ENCODE measurements around the gene SMG1. TPM values are rescaled to one million over a fixed set of nuclear protein-coding genes. Genes with fewer than 3 reads are reported as not detected.

The SMG1 gene
- total RNA-seq, 1 experiment from 2014 or later: 96.4 TPM

- H3K9me3 ChIP-seq (ENCODE audit: control insufficient read depth, low read depth, low read length): no peaks in the 10 kb centered on the region
- no peak overlapping the region for H3K23ac ChIP-seq (ENCODE audit: insufficient read length, low read depth, low read length)
- H2BK20ac ChIP-seq (ENCODE audit: low read depth, low read length, poor library complexity, severe bottlenecking): no peak overlapping the region
- DNase-seq: no peak
- no peak overlapping the region for H2BK15ac ChIP-seq (ENCODE audit: low read depth, low read length)
- H4K91ac ChIP-seq (ENCODE audit: insufficient read length, low read depth, low read length): no peak overlapping the region
- H3K9me3 Mint-ChIP-seq: no peaks in the 10 kb centered on the region; a peak in 1 of 5 replicates
- no peak overlapping the region for H3K4ac ChIP-seq (ENCODE audit: low read depth, low read length)
- peaks cover 10% of the 10 kb centered on the region for H3K23me2 ChIP-seq (ENCODE audit: insufficient read length, low read depth, low read length, poor library complexity, severe bottlenecking)
- no peaks in the 10 kb centered on the region for H3K27me3 ChIP-seq (ENCODE audit: insufficient read depth, low read length)
- peaks cover 18 to 52% (median 42%) of the 10 kb centered on the region in 3 experiments for H3K36me3 Mint-ChIP-seq (ENCODE audit: insufficient read depth in 1 of 3, low read depth in 3 of 3)
- H4K5ac ChIP-seq (ENCODE audit: insufficient read length, low read depth, low read length): no peak overlapping the region
- peak overlapping the region; percentile 91 to 95 for H3K4me3 Mint-ChIP-seq
- no peak overlapping the region for H2AFZ ChIP-seq (ENCODE audit: low read length)
- no peaks in the 10 kb centered on the region for H3K79me1 ChIP-seq (ENCODE audit: insufficient read depth, low read depth, low read length, poor library complexity, severe bottlenecking)
- peak overlapping the region; percentile 73 for H3K9ac ChIP-seq (ENCODE audit: extremely low read depth, insufficient read length, low read length)
- no peak overlapping the region for H2AK5ac ChIP-seq (ENCODE audit: insufficient read length, low read length)
- no peak overlapping the region for H3K27ac ChIP-seq (ENCODE audit: insufficient read length, low read depth, low read length)
- no peak overlapping the region for H3K14ac ChIP-seq (ENCODE audit: insufficient read depth, low read length)
- no peak overlapping the region for H3T11ph ChIP-seq (ENCODE audit: low read length)
- no peaks in the 10 kb centered on the region for H3K4me1 ChIP-seq (ENCODE audit: insufficient read depth, low read length)
- H3K56ac ChIP-seq (ENCODE audit: insufficient read length, low read depth, low read length): no peak overlapping the region
- H2BK12ac ChIP-seq (ENCODE audit: insufficient read length, low read depth, low read length): no peak overlapping the region
- peaks cover 31 to 34% of the 10 kb centered on the region in 2 experiments for H3K4me1 Mint-ChIP-seq
- no peaks in the 10 kb centered on the region for H4K20me1 ChIP-seq (ENCODE audit: control insufficient read depth, insufficient read depth, insufficient read length)
- WGBS (ENCODE audit: extremely low coverage, insufficient read length, low lambda C conversion rate): no CpG with 5 or more reads among the region's 3 CpGs
- H3K27me3 Mint-ChIP-seq (ENCODE audit: low read depth): no peaks in the 10 kb centered on the region
- H4K8ac ChIP-seq (replicated peaks; ENCODE audit: insufficient read length, low read depth, low read length): no peak overlapping the region
- H3K18ac ChIP-seq (ENCODE audit: insufficient read length, low read depth, low read length): no peak overlapping the region
- peaks cover 22% of the 10 kb centered on the region for H3K79me2 ChIP-seq (ENCODE audit: insufficient read depth, low read length)
- H2BK5ac ChIP-seq (ENCODE audit: insufficient read length, low read length): no peak overlapping the region
- no peak for TF ChIP-seq CTCF (conservative IDR thresholded peaks at IDR 0.05)
- no peak overlapping the region for H2BK120ac ChIP-seq (ENCODE audit: low read depth, low read length, poor library complexity, severe bottlenecking)
- peak overlapping the region; percentile 93 for H3K4me2 ChIP-seq (ENCODE audit: insufficient read depth, insufficient read length, low read length)
- peak overlapping the region; percentile 69 to 75 (median 70); a peak in 3 of 7 replicates for H3K27ac Mint-ChIP-seq
Observed at GRCh38 chr16:18799500-18799899, 126.7 kb downstream of the SMG1 start.
